K562 (cell line): ENCODE measurements around the gene GSTO2. TPM values are rescaled to one million over a fixed set of nuclear protein-coding genes. Genes with fewer than 3 reads are reported as not detected.

Experiments used
- CBFA2T2 ChIP-seq: fragments of 450-650 bp; conservative IDR thresholded peaks from 2 replicates; pipeline ENCODE4 v1.6.1; 2017; ENCODE audit warnings: mild to moderate bottlenecking
- CREB1 ChIP-seq, 2 experiments: sonication (generic) in 1 of 2; formaldehyde crosslinking in 1 of 2; IDR thresholded peaks; 2 replicates each; pipeline versions ENCODE4 v1.6.1 to v1.8.0; 2012 to 2022; ENCODE audit warnings: inconsistent platforms in 1 of 2, mild to moderate bottlenecking in 1 of 2, missing genetic modification reagents in 1 of 2, moderate library complexity in 1 of 2
- DPF2 ChIP-seq: fragments of 450-650 bp; IDR thresholded peaks from 2 replicates; pipeline ENCODE4 v1.6.1; 2016
- EP400 ChIP-seq: fragments of 450-650 bp; IDR thresholded peaks from 2 replicates; pipeline ENCODE4 v1.6.1; 2017; ENCODE audit warnings: antibody characterized with exemption, mild to moderate bottlenecking, moderate library complexity
- GTF2A2 ChIP-seq: IDR thresholded peaks from 2 replicates; pipeline ENCODE4 v1.6.1; 2016; ENCODE audit warnings: mild to moderate bottlenecking, missing genetic modification characterization, missing compliant biosample characterization
- HDAC1 ChIP-seq, 2 experiments: fragments of 450-650 bp; IDR thresholded peaks; 2 replicates each; pipeline ENCODE4 v1.6.1; 2016 to 2017; ENCODE audit warnings: inconsistent platforms in 1 of 2, mild to moderate bottlenecking in 1 of 2, moderate library complexity in 1 of 2
- LEF1 ChIP-seq: fragments of 450-650 bp; IDR thresholded peaks from 2 replicates; pipeline ENCODE4 v1.6.1; 2016; ENCODE audit warnings: mild to moderate bottlenecking
- MNT ChIP-seq, 2 experiments: fragments of 450-650 bp; conservative IDR thresholded peaks; 2 replicates each; pipeline ENCODE4 v1.6.1; 2017; ENCODE audit warnings: mild to moderate bottlenecking in 2 of 2, moderate library complexity in 2 of 2
- MTA2 ChIP-seq: fragments of 450-650 bp; IDR thresholded peaks from 2 replicates; pipeline ENCODE4 v1.6.1; 2016; ENCODE audit warnings: low read depth
- NCOA4 ChIP-seq: fragments of 450-650 bp; IDR thresholded peaks from 2 replicates; pipeline ENCODE4 v1.6.1; 2018; ENCODE audit warnings: mild to moderate bottlenecking; ENCODE audit not compliant: partially characterized antibody
- NR3C1 ChIP-seq: sonication (generic); formaldehyde crosslinking; IDR thresholded peaks from 2 replicates; pipeline ENCODE4 v1.8.1; 2022; ENCODE audit warnings: missing genetic modification reagents
- POLR2AphosphoS5 ChIP-seq: IDR thresholded peaks from 2 replicates; pipeline ENCODE4 v1.6.1; 2011; ENCODE audit warnings: mild to moderate bottlenecking, low read depth, low read length, moderate library complexity; ENCODE audit not compliant: control insufficient read depth, insufficient read depth
- SNRNP70 ChIP-seq: fragments of 200-400 bp; formaldehyde crosslinking; optimal IDR thresholded peaks from 2 replicates; pipeline ENCODE3; 2017; ENCODE audit warnings: low read depth, low read length
- SRSF1 ChIP-seq: fragments of 200-400 bp; formaldehyde crosslinking; IDR thresholded peaks from 2 replicates; pipeline ENCODE4 v1.6.1; 2017; ENCODE audit warnings: mild to moderate bottlenecking, low read depth, low read length, moderate library complexity
- STAT5B ChIP-seq: fragments of 250-450 bp; sonication (Bioruptor Pico); IDR thresholded peaks from 2 replicates; pipeline ENCODE4 v1.8.0; 2021; ENCODE audit warnings: mild to moderate bottlenecking, inconsistent platforms
- TBL1XR1 ChIP-seq, 2 experiments: IDR thresholded peaks; 2 replicates each; pipeline ENCODE4 v1.6.1; 2012; ENCODE audit warnings: improper control_type of control experiment in 2 of 2, low read length in 2 of 2, mild to moderate bottlenecking in 1 of 2
- ZBTB11 ChIP-seq, 3 experiments: fragments of 200-800 bp in 1 of 3; fragments of 250-450 bp in 1 of 3; fragments of 450-650 bp in 1 of 3; sonication (Bioruptor Pico) in 1 of 3; sonication (Bioruptor generic) in 1 of 3; formaldehyde crosslinking in 1 of 3; IDR thresholded peaks; 2 replicates each; pipeline versions ENCODE4 v1.6.1 to v1.8.0; 2016 to 2022; ENCODE audit warnings: mild to moderate bottlenecking in 2 of 3, missing genetic modification characterization in 2 of 3, missing compliant biosample characterization in 1 of 3, moderate library complexity in 1 of 3
- ZBTB7A ChIP-seq: IDR thresholded peaks from 2 replicates; pipeline ENCODE4 v1.6.1; 2011; ENCODE audit warnings: low read depth, mild to moderate bottlenecking, low read length, moderate library complexity, borderline replicate concordance; ENCODE audit not compliant: control insufficient read depth
- ZNF592 ChIP-seq: fragments of 450-650 bp; IDR thresholded peaks from 2 replicates; pipeline ENCODE4 v1.6.1; 2017; ENCODE audit warnings: antibody characterized with exemption, mild to moderate bottlenecking
- polyA plus RNA-seq, 8 experiments: library from polyadenylated mRNA; depleted of rRNA in 4 of 8; stranded (reverse) in 5 of 8; unstranded in 3 of 8; fragments of >200 nt; fragmentation: Nextera tagmentation in 2 of 8; fragmentation: Illumina TruSeq in 1 of 8; extraction: Ambion mirVana in 2 of 8; extraction: Trizol in 1 of 8; gene quantifications; 2 replicates each; pipeline versions ENCODE4 v1.2.1 to v1.2.3, GENCODE V29; 2011 to 2014; ENCODE audit warnings: inconsistent platforms in 1 of 8, missing spikeins in 1 of 8
- total RNA-seq, 7 experiments: library from RNA; depleted of rRNA in 6 of 7; stranded (reverse); fragments of >200 nt in 6 of 7; fragmentation: Illumina TruSeq in 2 of 7; extraction: Trizol in 2 of 7; gene quantifications; 2 replicates each; pipeline versions ENCODE4 v1.2.1 to v1.2.3, GENCODE V29; 2011 to 2021; ENCODE audit warnings: low replicate concordance in 1 of 7

Gene GSTO2
- total and polyA plus RNA-seq, 9 of the 15 experiments (the other 6 are each of a cell fraction or from before 2014, with no cell fraction given), result 0.18 to 1.8 (median 0.90) TPM

- no peak for TF ChIP-seq ZBTB11 (CRISPR knock-in tag; IDR thresholded peaks at IDR 0.05)
- no peak for TF ChIP-seq SRSF1
- TF ChIP-seq CREB1 (IDR thresholded peaks at IDR 0.05), result peak; percentile 37; the same call in 1 of the 2 replicates
- no peak for TF ChIP-seq CREB1 (CRISPR knock-in tag; IDR thresholded peaks at IDR 0.05)
- TF ChIP-seq GTF2A2, result no peak
- TF ChIP-seq ZNF592, result 0 out of 2 replicates have a peak, but pooled peaks have one; percentile 55
- TF ChIP-seq HDAC1 (IDR thresholded peaks at IDR 0.05), result peak in 1 of 2 experiments; percentile 51; a peak in 1 of 4 replicates
- TF ChIP-seq POLR2AphosphoS5, result peak; percentile 68; the same call in 1 of the 2 replicates
- TF ChIP-seq CBFA2T2, result peak; percentile 90
- peak; percentile 24; the same call in 1 of the 2 replicates for TF ChIP-seq EP400
- peak; percentile 90 for TF ChIP-seq DPF2
- peak; percentile 73; the same call in 1 of the 2 replicates for TF ChIP-seq LEF1
- TF ChIP-seq STAT5B, result no peak
- peak; percentile 41; the same call in 1 of the 2 replicates for TF ChIP-seq ZBTB7A
- peak; percentile 30 to 45; a peak in 1 of 4 replicates for TF ChIP-seq MNT (conservative IDR thresholded peaks at IDR 0.05)
- TF ChIP-seq MTA2, result peak; percentile 33; the same call in 1 of the 2 replicates
- TF ChIP-seq NR3C1 (CRISPR knock-in tag), result no peak
- TF ChIP-seq TBL1XR1 (IDR thresholded peaks at IDR 0.05; ENCODE audit: low read length in 2 of 2), result peak in 1 of 2 experiments; percentile 72; a peak in 2 of 4 replicates
- no peak for TF ChIP-seq NCOA4
- no peak for TF ChIP-seq SNRNP70
Measured at GRCh38 chr10:104253106-104253505, 15.9 kb upstream of the GSTO2 start (continued).
